ENCODE data around the gene MYOZ3. TPM values are rescaled to one million over a fixed set of nuclear protein-coding genes. Genes with fewer than 3 reads are reported as not detected.

Gene MYOZ3
- total RNA-seq, 1 experiment from 2014 or later: not detected

DNA sequence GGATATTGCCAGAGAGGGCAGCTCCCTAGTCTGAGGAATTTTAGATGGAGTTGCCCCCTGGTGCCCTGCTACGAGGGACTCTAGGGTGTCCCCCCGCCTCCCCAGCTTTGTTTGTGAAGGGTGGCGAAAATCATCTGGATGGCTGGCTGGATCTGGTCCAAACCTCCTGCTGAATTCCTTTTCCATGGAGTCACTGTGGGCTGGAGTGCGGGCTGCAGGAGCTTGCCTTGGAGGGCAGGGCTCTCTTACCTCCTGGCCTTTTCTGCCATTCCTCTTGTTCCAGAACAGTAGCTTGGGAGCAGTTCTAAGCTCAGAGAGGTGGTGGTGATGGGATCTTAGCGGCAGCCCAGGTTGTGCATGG, 18.5 kb upstream of the MYOZ3 start:
- TF ChIP-seq, protein P1, sequence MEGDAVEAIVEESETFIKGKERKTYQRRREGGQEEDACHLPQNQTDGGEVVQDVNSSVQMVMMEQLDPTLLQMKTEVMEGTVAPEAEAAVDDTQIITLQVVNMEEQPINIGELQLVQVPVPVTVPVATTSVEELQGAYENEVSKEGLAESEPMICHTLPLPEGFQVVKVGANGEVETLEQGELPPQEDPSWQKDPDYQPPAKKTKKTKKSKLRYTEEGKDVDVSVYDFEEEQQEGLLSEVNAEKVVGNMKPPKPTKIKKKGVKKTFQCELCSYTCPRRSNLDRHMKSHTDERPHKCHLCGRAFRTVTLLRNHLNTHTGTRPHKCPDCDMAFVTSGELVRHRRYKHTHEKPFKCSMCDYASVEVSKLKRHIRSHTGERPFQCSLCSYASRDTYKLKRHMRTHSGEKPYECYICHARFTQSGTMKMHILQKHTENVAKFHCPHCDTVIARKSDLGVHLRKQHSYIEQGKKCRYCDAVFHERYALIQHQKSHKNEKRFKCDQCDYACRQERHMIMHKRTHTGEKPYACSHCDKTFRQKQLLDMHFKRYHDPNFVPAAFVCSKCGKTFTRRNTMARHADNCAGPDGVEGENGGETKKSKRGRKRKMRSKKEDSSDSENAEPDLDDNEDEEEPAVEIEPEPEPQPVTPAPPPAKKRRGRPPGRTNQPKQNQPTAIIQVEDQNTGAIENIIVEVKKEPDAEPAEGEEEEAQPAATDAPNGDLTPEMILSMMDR (IDR thresholded peaks at IDR 0.05; ENCODE audit: insufficient read depth in 1 of 2, low read depth in 1 of 2, low read length in 1 of 2, severe bottlenecking in 1 of 2, unreplicated experiment in 1 of 2): no peak
- no peaks in the 10 kb centered on the region for H3K9me3 Mint-ChIP-seq (ENCODE audit: unreplicated experiment)
- no peak for DNase-seq
- ChIA-PET POLR2A (interaction anchor here (0.5 kb wide), 1 partner anchor 58 kb away, joined by 4 read pairs; no protein-coding TSS in a partner anchor), CTCF (interaction anchor here (1.2 to 1.6 kb wide), 2 partner anchors 58 to 82 kb away, joined by 3 to 5 read pairs; partner anchors contain the start of gene RBM22)
- H3K36me3 Mint-ChIP-seq (ENCODE audit: insufficient read depth, unreplicated experiment): peaks cover 18% of the 10 kb centered on the region
- H3K4me1 ChIP-seq: peaks cover 67% of the 10 kb centered on the region
- no peaks in the 10 kb centered on the region for H3K27me3 Mint-ChIP-seq (ENCODE audit: insufficient read depth, unreplicated experiment)
- H3K4me3 Mint-ChIP-seq (ENCODE audit: unreplicated experiment): peak overlapping the region; percentile 35
- no peak overlapping the region for H3K4me3 ChIP-seq (ENCODE audit: low read depth, low read length)
- no peaks in the 10 kb centered on the region for H3K27me3 ChIP-seq (replicated peaks; ENCODE audit: control insufficient read depth, insufficient read depth, low read length)
- H3K27ac Mint-ChIP-seq (ENCODE audit: unreplicated experiment): no peak overlapping the region
- BruUV-seq (replicated peaks): no TSS peak
- H3K36me3 ChIP-seq (ENCODE audit: control insufficient read depth, insufficient read depth, low read length): no peaks in the 10 kb centered on the region
- peaks cover 46% of the 10 kb centered on the region for H3K4me1 Mint-ChIP-seq (ENCODE audit: low read depth, unreplicated experiment)
- H3K9me3 ChIP-seq: no peaks in the 10 kb centered on the region
- intact Hi-C loops (cut with micrococcal nuclease; ENCODE audit: unreplicated experiment): loop anchor here (5.0 kb wide), 2 partner anchors 170 to 185 kb away; no protein-coding TSS in a partner anchor

DNA sequence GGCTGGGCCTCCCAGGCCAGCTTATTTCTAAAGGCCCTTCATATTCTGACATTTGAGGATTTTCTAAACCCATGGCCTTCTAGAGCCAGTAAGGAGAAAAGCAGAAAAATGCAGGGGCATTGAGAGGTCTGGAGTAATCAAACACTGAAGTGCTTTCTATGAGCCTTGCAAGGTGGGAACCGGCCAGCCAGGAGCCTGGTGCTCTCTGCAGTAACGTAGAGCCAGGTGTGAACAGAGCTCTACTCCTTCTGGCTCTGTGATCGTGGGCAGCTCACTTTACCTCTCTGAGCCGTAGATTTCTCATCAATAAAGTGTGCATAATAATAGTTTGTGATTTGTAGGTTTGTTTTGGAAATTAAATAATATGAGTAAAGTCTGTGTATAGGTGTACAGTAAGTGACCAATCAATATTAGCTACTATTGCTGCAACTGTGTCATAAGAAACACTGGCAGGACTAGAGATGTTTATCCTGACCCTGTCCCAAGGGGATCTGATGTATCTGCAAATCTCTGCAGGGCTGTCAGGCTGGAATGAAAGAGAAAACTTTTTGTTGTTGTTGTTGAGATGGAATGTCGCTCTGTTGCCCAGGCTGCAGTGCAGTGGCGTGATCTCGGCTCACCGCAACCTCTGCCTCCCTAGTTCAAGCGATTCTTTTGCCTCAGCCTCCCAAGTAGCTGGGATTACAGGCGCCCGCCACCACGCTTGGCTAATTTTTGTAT, 17.9 kb upstream of the MYOZ3 start:
- H3K36me3 Mint-ChIP-seq (ENCODE audit: insufficient read depth, unreplicated experiment): peaks cover 18% of the 10 kb centered on the region
- H3K4me1 Mint-ChIP-seq (ENCODE audit: low read depth, unreplicated experiment): peaks cover 43% of the 10 kb centered on the region
- Histone ChIP-seq H3K27me3 (replicated peaks; ENCODE audit: control insufficient read depth, insufficient read depth, low read length) (no peaks in the 10 kb centered on the region), H3K36me3 (ENCODE audit: control insufficient read depth, insufficient read depth, low read length) (no peaks in the 10 kb centered on the region), H3K9me3 (no peaks in the 10 kb centered on the region), H3K4me1 (peaks cover 63% of the 10 kb centered on the region), H3K4me3 (ENCODE audit: low read depth, low read length) (no peak overlapping the region)
- TF ChIP-seq, protein P1 (IDR thresholded peaks at IDR 0.05; ENCODE audit: insufficient read depth in 1 of 2, low read depth in 1 of 2, low read length in 1 of 2, severe bottlenecking in 1 of 2, unreplicated experiment in 1 of 2): no peak
- no TSS peak for BruUV-seq (replicated peaks)
- H3K27me3 Mint-ChIP-seq (ENCODE audit: insufficient read depth, unreplicated experiment): no peaks in the 10 kb centered on the region
- peak overlapping the region; percentile 43 for H3K27ac Mint-ChIP-seq (ENCODE audit: unreplicated experiment)
- POLR2A ChIA-PET: no interaction called here
- peak overlapping the region; percentile 35 for H3K4me3 Mint-ChIP-seq (ENCODE audit: unreplicated experiment)
- CTCF ChIA-PET: interaction anchor here (1.2 to 2.0 kb wide), 4 partner anchors 10 to 83 kb away, joined by 3 to 6 read pairs (median 4); partner anchors contain the start of gene RBM22
- intact Hi-C loops (cut with micrococcal nuclease; ENCODE audit: unreplicated experiment): loop anchor here (5.0 kb wide), 2 partner anchors 171 to 186 kb away; no protein-coding TSS in a partner anchor
- no peaks in the 10 kb centered on the region for H3K9me3 Mint-ChIP-seq (ENCODE audit: unreplicated experiment)
- DNase-seq: no peak

DNA sequence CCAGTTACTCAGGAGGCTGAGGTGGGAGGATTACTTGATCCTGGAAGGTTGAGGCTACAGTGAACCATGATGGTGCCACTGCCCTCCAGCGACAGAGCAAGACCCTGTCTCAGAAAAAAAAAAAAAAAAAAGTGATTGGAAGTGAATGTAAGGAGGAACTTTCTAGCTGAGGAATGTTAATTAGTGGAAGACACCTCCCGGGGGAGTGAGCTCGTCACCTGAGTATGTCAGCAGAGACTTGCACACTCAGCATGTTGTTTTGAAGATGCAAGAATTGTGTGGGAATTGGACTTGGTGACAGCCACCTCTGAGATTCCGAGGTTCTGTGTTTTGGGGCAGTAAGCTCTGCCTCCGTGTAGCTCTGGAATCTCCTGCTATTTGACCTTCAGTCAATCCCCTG, 17.0 kb upstream of the MYOZ3 start:
- peaks cover 54% of the 10 kb centered on the region for H3K4me1 ChIP-seq
- POLR2A ChIA-PET: interaction anchor here (1.1 kb wide), 1 partner anchor 57 kb away, joined by 3 read pairs; the partner anchor contains the start of gene RBM22
- no peaks in the 10 kb centered on the region for H3K9me3 ChIP-seq
- H3K36me3 ChIP-seq (ENCODE audit: control insufficient read depth, insufficient read depth, low read length): no peaks in the 10 kb centered on the region
- Mint-ChIP-seq H3K27me3 (ENCODE audit: insufficient read depth, unreplicated experiment) (no peaks in the 10 kb centered on the region), H3K4me1 (ENCODE audit: low read depth, unreplicated experiment) (peaks cover 35% of the 10 kb centered on the region), H3K4me3 (ENCODE audit: unreplicated experiment) (no peak overlapping the region), H3K9me3 (ENCODE audit: unreplicated experiment) (no peaks in the 10 kb centered on the region), H3K36me3 (ENCODE audit: insufficient read depth, unreplicated experiment) (peaks cover 26% of the 10 kb centered on the region), H3K27ac (ENCODE audit: unreplicated experiment) (peak overlapping the region; percentile 56)
- H3K27me3 ChIP-seq (replicated peaks; ENCODE audit: control insufficient read depth, insufficient read depth, low read length): no peaks in the 10 kb centered on the region
- BruUV-seq (replicated peaks): no TSS peak
- no peak overlapping the region for H3K4me3 ChIP-seq (ENCODE audit: low read depth, low read length)
- no peak for DNase-seq
- intact Hi-C loops (cut with micrococcal nuclease; ENCODE audit: unreplicated experiment): loop anchor here (5.0 kb wide), 2 partner anchors 172 to 187 kb away; no protein-coding TSS in a partner anchor
- TF ChIP-seq, protein P1 (IDR thresholded peaks at IDR 0.05; ENCODE audit: insufficient read depth in 1 of 2, low read depth in 1 of 2, low read length in 1 of 2, severe bottlenecking in 1 of 2, unreplicated experiment in 1 of 2): no peak
- CTCF ChIA-PET: interaction anchor here (0.6 to 2.0 kb wide), 3 partner anchors 9 to 82 kb away, joined by 3 to 6 read pairs (median 4); no protein-coding TSS in a partner anchor

Data from Caco-2 (cell line).